Upper lobe of right lung (tissue), 1 donor: ENCODE measurements around the gene DAO. TPM values are rescaled to one million over a fixed set of nuclear protein-coding genes. Genes with fewer than 3 reads are reported as not detected.

Source experiments
- ATAC-seq: fragments of 200-7000 bp; cut with Tn5 transposase; one replicate; pipeline ENCODE4 v1.9.1; 2020; ENCODE audit warnings: mild to moderate bottlenecking, moderate library complexity
- DNase-seq: peaks from one replicate; pipeline ENCODE4 v3.0.0-alpha.2; 2020
- H3K27ac ChIP-seq: fragments of 200-600 bp; one replicate; pipeline ENCODE4 v1.8.0; 2022
- H3K27me3 ChIP-seq: fragments of 200-600 bp; one replicate; pipeline ENCODE4 v1.8.0; 2022; ENCODE audit warnings: mild to moderate bottlenecking
- H3K36me3 ChIP-seq: fragments of 200-600 bp; one replicate; pipeline ENCODE4 v1.8.0; 2022
- H3K4me1 ChIP-seq: fragments of 200-600 bp; one replicate; pipeline ENCODE4 v1.8.0; 2022
- H3K4me3 ChIP-seq: fragments of 200-600 bp; one replicate; pipeline ENCODE4 v1.8.0; 2022; ENCODE audit warnings: mild to moderate bottlenecking
- H3K9me3 ChIP-seq: fragments of 200-600 bp; one replicate; pipeline ENCODE4 v1.8.0; 2022
- CTCF ChIP-seq: fragments of 200-600 bp; IDR thresholded peaks from one replicate; pipeline ENCODE4 v1.8.0; 2022; ENCODE audit warnings: antibody characterized with exemption
- intact Hi-C: fragments of 100-400 bp; cut with DNase I; formaldehyde crosslinking; loops from one replicate; pipeline ENCODE4 v1.11.0; 2022
- long read RNA-seq: library from polyadenylated mRNA; unstranded; transcript quantifications from one replicate; pipeline ENCODE4 v2.0.0, GENCODE V29; 2021
- total RNA-seq: library from RNA; stranded (reverse); fragmentation: NEBNext Ultra II Directional; extraction: Animal tissue kit (Norgen Biotek cat#: 25700); gene quantifications from one replicate; pipeline ENCODE4 v1.2.1, GENCODE V29; 2021
- donor health status: DM: no; HTN: yes; CAD: no; lungs with severe emphysema.

The DAO gene
- 0.26 TPM for total RNA-seq
- long read RNA-seq = 0 reads

DNA sequence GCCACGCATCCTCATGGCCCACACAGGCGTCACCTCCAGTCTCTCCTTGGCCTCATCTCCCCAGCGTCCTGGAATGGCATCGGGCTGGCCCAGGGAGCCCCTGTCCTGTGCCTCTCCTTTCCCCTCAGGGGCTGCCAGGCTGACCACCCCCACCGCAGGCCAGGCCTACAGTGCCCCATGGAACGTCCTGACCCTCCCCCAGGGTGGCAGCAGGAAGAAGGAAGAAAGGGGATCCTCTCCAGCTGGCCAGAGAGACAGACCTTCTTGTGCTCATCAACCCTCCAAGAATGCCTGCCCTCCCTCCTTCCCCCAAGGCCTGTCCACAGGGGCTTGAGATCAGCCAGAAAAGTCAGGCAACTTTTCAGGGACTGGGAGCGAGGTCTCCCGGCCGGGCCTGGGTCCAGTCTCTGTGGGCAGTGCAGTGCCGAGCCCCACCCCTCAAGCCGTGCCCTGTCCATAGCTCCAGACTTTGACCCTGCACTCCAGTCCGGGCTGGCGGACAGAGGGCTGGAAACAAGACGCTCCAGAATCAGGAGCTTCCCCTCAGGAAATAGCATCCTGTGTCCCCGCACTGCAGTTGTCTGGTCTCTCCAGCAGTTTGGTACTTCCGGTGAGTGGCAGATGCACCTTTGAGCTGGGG lies at the start of gene DAO:
DAO (plus strand) TSS at position 478 of the 640 bp plus-strand sequence. CDS start 4,915 bp downstream, outside the sequence.
- ATAC-seq (no peak), DNase-seq (no peak)
- Histone ChIP-seq H3K9me3 (no peaks in the 10 kb centered on the region), H3K4me3 (no peak within 1 kb of the TSS), H3K27ac (no peak within 1 kb of the TSS), H3K27me3 (no peaks in the 10 kb centered on the region), H3K36me3 (no peaks in the 10 kb centered on the region), H3K4me1 (no peaks in the 10 kb centered on the region)
- no peak for TF ChIP-seq CTCF
- intact Hi-C loops = no loop called here

GRCh38 chr12:108831309-108831991 lies 48.4 kb upstream of the DAO start:
- peak overlapping the region; percentile 73 for H3K27ac ChIP-seq
- intact Hi-C loops = no loop called here
- ATAC-seq = no peak
- peaks cover 28% of the 10 kb centered on the region for H3K36me3 ChIP-seq
- H3K27me3 ChIP-seq = no peaks in the 10 kb centered on the region
- H3K4me1 ChIP-seq = peaks cover 65% of the 10 kb centered on the region
- no peak for TF ChIP-seq CTCF
- H3K9me3 ChIP-seq = no peaks in the 10 kb centered on the region
- DNase-seq = no peak
- no peak overlapping the region for H3K4me3 ChIP-seq

GRCh38 chr12:108832208-108832607 lies 47.7 kb upstream of the DAO start:
- H3K9me3 ChIP-seq = no peaks in the 10 kb centered on the region
- H3K27ac ChIP-seq = peak overlapping the region; percentile 73
- H3K27me3 ChIP-seq = no peaks in the 10 kb centered on the region
- TF ChIP-seq CTCF = no peak
- peaks cover 66% of the 10 kb centered on the region for H3K4me1 ChIP-seq
- intact Hi-C loops = no loop called here
- no peak overlapping the region for H3K4me3 ChIP-seq
- DNase-seq (no peak), ATAC-seq (no peak)
- peaks cover 28% of the 10 kb centered on the region for H3K36me3 ChIP-seq

GRCh38 chr12:108832730-108833354 lies 47.0 kb upstream of the DAO start:
- ATAC-seq (peak; percentile 83), DNase-seq (no peak)
- no peak for TF ChIP-seq CTCF
- Histone ChIP-seq H3K4me1 (peaks cover 66% of the 10 kb centered on the region), H3K4me3 (no peak overlapping the region), H3K27me3 (no peaks in the 10 kb centered on the region), H3K27ac (peak overlapping the region; percentile 73), H3K36me3 (peaks cover 28% of the 10 kb centered on the region), H3K9me3 (no peaks in the 10 kb centered on the region)
- intact Hi-C loops = no loop called here

GRCh38 chr12:108833355-108833733 lies 46.5 kb upstream of the DAO start:
- Histone ChIP-seq H3K4me3 (no peak overlapping the region), H3K27ac (peak overlapping the region; percentile 73), H3K27me3 (no peaks in the 10 kb centered on the region), H3K36me3 (peaks cover 23% of the 10 kb centered on the region), H3K4me1 (peaks cover 66% of the 10 kb centered on the region), H3K9me3 (no peaks in the 10 kb centered on the region)
- TF ChIP-seq CTCF = no peak
- DNase-seq = no peak
- peak; percentile 78 for ATAC-seq
- intact Hi-C loops = no loop called here
